GM21360 (cell line): ENCODE data around the gene MRPL18.
"Not testable (repeated sequence)": the region's sequence is repeated elsewhere in the genome, so short reads cannot be mapped to it uniquely, and the experiment has no call there.

Experiments used
- ATAC-seq: cut with Tn5 transposase; IDR thresholded peaks from one replicate; pipeline ENCODE4 v1.9.1; 2021; ENCODE audit warnings: mild to moderate bottlenecking, moderate library complexity; ENCODE audit not compliant: unreplicated experiment

The MRPL18 gene

DNA sequence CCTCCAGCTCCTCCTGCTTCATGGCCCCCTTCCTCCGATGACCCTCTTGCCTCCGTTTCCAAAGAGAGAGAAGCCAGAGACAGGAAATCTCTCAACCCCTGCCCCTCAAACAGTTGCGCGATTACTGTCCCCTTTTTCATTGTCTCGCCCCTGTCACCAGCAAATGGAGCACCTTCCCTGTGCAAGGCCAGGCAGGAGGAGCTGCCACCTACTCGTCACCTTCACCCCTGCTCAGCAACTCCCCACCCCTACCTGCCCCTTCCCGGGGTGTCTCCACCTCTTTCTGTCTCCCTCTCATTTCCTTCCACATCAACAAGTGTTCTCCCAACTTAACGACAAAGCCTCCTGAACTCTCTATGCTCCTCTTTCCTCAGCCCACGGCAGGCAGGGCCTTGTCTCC lies 23.5 kb downstream of the MRPL18 start:
- no peak for ATAC-seq

- ATAC-seq = no peak
These were observed 25.1 kb downstream of the MRPL18 start for GRCh38 chr6:159815410-159815809.

DNA sequence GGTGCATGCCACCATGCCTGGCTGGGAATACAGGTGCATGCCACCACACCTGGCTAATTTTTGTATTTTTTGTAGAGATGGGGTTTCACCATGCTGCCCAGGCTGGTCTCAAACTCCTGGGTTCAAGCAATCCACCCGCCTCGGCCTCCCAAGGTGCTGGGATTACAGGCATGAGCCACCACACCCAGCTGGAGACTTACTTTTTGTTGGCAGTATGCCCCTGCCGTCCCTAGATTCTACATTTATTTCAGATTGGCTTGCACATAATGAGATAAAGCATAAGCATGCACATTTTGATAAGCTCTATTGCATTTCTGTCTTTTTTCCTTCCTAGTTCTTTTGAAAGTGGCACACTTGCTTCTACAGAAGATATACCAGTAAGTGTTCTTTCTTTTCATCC lies 26.5 kb downstream of the MRPL18 start:
- ATAC-seq = not testable (repeated sequence)

GRCh38 chr6:159817951-159818739 lies 27.9 kb downstream of the MRPL18 start:
- no peak for ATAC-seq

DNA sequence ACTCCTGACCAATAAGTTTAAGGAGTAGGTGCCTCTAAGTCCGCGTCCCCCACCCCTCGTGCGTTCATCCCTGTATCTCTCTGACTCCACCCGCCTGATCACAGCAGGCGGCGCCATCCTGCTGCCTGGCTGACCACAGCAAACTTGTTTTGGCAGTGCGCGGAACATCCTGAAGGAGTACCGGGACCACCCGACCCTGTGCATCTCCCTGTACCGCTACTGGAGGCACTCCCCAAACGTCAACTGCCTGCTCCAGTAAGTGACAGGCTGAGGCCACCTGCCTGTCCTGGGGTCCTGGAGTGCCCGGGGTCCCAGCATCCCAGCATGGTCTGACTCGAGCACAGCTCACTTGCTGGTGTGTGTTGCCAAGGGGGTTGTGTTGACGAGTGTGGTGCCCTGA lies 28.8 kb downstream of the MRPL18 start:
- no peak for ATAC-seq

DNA sequence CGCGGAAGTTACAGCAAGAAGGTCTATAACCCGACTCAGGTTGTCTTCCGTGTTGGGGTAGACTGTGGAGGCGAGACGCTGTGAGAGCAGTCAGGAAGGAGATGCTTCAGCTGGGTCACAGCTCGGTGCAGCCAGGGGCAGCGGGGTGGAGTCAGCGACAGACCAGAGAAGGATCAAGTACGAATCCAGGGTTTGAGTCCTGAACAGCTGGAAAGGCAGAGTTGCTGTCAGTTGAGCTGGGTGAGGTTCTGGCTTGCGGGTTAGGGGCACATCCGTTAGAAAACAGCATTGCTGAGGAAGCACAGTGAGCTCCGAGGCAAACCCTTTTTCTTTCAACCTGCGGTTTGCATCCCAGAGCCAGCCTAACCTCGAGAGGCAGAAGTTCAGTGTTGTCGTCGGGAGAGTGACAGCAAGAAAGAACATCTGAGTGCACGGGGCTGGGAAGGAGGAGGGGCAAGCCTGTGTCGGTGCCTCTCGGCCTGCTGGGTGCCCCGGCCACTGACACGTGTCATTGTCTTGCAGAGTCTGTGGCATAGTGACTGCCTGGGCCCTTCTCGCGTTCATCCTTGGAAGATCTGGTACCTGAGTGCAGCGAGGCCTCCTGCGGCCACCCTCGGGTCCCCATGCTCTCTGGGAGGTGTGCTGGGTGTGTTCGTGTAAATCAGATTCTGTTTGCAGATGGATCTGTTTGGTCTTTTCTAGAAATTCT lies 29.8 kb downstream of the MRPL18 start:
- no peak for ATAC-seq

GRCh38 chr6:159821122-159821521 lies 30.9 kb downstream of the MRPL18 start:
- no peak for ATAC-seq

GRCh38 chr6:159821726-159822125 lies 31.5 kb downstream of the MRPL18 start:
- no peak for ATAC-seq

DNA sequence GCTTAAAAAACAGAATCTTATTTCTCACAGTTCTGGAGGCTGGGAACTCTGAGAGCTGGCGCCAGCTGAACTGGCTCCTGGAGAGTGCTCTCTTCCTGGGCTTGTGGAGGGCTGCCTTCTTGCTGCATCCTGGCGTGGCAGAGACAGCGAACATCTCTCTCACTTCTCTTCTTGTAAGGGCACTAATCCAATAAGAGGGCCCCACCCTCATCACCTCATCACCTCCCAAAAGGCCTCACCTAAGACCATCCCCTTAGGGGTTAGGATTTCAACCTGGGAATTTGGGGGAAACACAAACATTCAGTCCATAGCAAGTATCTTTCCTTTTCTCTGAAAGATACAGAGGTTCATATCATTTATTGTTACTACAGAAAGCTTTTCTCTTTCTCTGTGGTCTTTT lies 33.7 kb downstream of the MRPL18 start:
- ATAC-seq = no peak

DNA sequence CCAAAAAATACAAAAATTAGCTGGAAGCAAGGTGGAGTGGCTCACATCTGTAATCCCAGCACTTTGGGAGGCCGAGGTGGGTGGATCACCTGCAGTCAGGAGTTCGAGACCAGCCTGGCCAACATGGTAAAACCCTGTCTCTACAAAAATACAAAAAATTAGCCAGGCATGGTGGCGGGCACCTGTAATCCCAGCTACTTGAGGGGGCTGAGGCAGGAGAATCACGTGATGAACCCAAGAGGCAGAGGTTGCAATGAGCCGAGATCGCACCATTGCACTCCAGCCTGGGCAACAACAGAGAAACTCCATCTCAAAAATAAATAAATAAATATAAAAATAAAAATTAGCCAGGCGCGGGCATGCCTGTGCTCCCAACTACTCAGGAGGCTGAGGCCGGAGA lies 34.4 kb downstream of the MRPL18 start:
- ATAC-seq = not testable (repeated sequence)

- no peak for ATAC-seq
These were observed 35.7 kb downstream of the MRPL18 start for GRCh38 chr6:159826004-159826403.

- ATAC-seq = no peak
These were observed 36.8 kb downstream of the MRPL18 start for GRCh38 chr6:159826968-159827647.

- ATAC-seq = no peak
These were observed 37.8 kb downstream of the MRPL18 start for GRCh38 chr6:159828074-159828473.

DNA sequence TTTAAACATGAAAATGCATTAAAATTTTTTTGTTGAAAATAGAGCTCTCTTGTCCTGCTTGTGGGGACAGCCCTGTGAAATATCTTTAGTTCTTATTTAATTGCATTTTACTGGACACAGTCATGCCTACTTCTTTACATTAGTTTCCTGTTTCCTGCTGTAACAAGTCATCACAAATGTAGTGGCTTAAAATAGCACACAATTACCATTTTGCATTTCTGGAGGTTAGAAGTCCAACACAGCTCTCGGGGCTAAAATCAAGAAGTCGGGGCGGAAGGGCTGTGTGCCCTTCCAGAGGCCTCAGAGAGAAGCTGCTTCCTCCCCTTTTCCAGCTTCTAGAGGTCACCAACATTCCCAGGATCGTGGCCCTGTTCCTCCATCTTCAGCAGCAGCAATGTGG lies 39.3 kb downstream of the MRPL18 start:
- ATAC-seq = no peak

GRCh38 chr6:159830501-159831372 lies 40.5 kb downstream of the MRPL18 start:
- ATAC-seq = no peak

- ATAC-seq = no peak
These were observed 41.1 kb downstream of the MRPL18 start for GRCh38 chr6:159831373-159831679.

- no peak for ATAC-seq
These were observed 42.7 kb downstream of the MRPL18 start for GRCh38 chr6:159832946-159833345.

- no peak for ATAC-seq
These were observed 43.3 kb downstream of the MRPL18 start for GRCh38 chr6:159833556-159833955.

DNA sequence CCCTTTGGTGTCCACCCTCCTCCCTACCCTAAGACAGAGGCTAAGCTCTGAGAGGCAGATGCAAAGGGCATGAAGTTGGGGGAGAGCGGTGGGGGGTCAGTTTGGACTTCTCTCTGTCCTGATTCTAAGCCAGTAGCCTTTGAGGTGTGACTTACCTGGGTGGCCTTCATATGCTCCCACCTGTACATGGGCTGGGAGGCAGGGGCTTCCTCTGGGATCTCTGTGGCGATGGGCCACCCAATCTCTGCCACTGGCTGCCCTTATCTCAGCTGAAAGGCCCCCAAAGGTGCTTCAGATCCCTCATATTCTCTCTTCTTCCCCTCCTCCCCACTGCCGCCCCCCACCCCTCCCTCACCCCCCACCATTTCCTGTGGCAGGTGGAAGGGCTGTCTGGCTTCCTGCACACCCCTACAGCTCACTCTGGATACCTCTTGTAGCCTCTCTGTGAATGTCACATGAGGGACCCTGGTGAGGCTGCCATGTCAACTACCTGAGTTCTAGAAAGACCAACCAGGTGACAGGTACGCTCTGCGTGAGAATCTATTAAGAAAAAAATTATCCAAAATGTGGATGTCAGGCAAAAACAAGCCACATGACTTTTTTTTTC lies 43.8 kb downstream of the MRPL18 start:
- ATAC-seq = no peak

- no peak for ATAC-seq
These were observed 46.6 kb downstream of the MRPL18 start for GRCh38 chr6:159836718-159837490.
